ENCODE measurements around the gene PDCD11.

PDCD11 gene

GRCh38 chr10:103473261-103473671 lies 76.8 kb downstream of the PDCD11 start:
- H3K4me1 ChIP-seq (ENCODE audit: insufficient read depth, poor library complexity, severe bottlenecking): no peaks in the 10 kb centered on the region
- no peak for TF ChIP-seq CTCF (IDR thresholded peaks at IDR 0.05; ENCODE audit: poor library complexity, severe bottlenecking)

GRCh38 chr10:103474077-103474476 lies 77.7 kb downstream of the PDCD11 start:
- no peaks in the 10 kb centered on the region for H3K4me1 ChIP-seq (ENCODE audit: insufficient read depth, poor library complexity, severe bottlenecking)
- no peaks in the 10 kb centered on the region for H3K9me3 ChIP-seq (ENCODE audit: severe bottlenecking)
- no peak for ATAC-seq (ENCODE audit: low read depth)
- no peak overlapping the region for H3K4me3 ChIP-seq (ENCODE audit: severe bottlenecking)
- no peaks in the 10 kb centered on the region for H3K36me3 ChIP-seq (ENCODE audit: low read depth)
- DNase-seq (ENCODE audit: low spot score): no peak
- no peak for TF ChIP-seq CTCF (IDR thresholded peaks at IDR 0.05; ENCODE audit: poor library complexity, severe bottlenecking)
- no peaks in the 10 kb centered on the region for H3K27me3 ChIP-seq (ENCODE audit: insufficient read depth, poor library complexity, severe bottlenecking)
- no peak overlapping the region for H3K27ac ChIP-seq (ENCODE audit: poor library complexity, severe bottlenecking)

More at GRCh38 chr10:103473261-103473671, 76.8 kb downstream of the PDCD11 start:
- Histone ChIP-seq H3K27me3 (ENCODE audit: insufficient read depth, poor library complexity, severe bottlenecking) (no peaks in the 10 kb centered on the region), H3K4me3 (ENCODE audit: severe bottlenecking) (no peak overlapping the region), H3K27ac (ENCODE audit: poor library complexity, severe bottlenecking) (no peak overlapping the region), H3K9me3 (ENCODE audit: severe bottlenecking) (no peaks in the 10 kb centered on the region), H3K36me3 (ENCODE audit: low read depth) (no peaks in the 10 kb centered on the region)
- DNase-seq (ENCODE audit: low spot score): no peak
- ATAC-seq (ENCODE audit: low read depth): no peak

GRCh38 chr10:103475437-103475836 lies 79.0 kb downstream of the PDCD11 start:
- no peaks in the 10 kb centered on the region for H3K36me3 ChIP-seq (ENCODE audit: low read depth)
- TF ChIP-seq CTCF (IDR thresholded peaks at IDR 0.05; ENCODE audit: poor library complexity, severe bottlenecking): no peak
- no peak overlapping the region for H3K4me3 ChIP-seq (ENCODE audit: severe bottlenecking)
- no peaks in the 10 kb centered on the region for H3K9me3 ChIP-seq (ENCODE audit: severe bottlenecking)
- no peak for DNase-seq (ENCODE audit: low spot score)
- H3K27ac ChIP-seq (ENCODE audit: poor library complexity, severe bottlenecking): no peak overlapping the region
- ATAC-seq (ENCODE audit: low read depth): no peak
- peaks cover 3% of the 10 kb centered on the region for H3K4me1 ChIP-seq (ENCODE audit: insufficient read depth, poor library complexity, severe bottlenecking)
- no peaks in the 10 kb centered on the region for H3K27me3 ChIP-seq (ENCODE audit: insufficient read depth, poor library complexity, severe bottlenecking)

- ATAC-seq (ENCODE audit: low read depth) (no peak; the same call in 2 of the 3 replicates), DNase-seq (ENCODE audit: low spot score) (no peak)
- no peak overlapping the region for H3K4me3 ChIP-seq (ENCODE audit: severe bottlenecking)
- no peak overlapping the region for H3K27ac ChIP-seq (ENCODE audit: poor library complexity, severe bottlenecking)
- no peak for TF ChIP-seq CTCF (IDR thresholded peaks at IDR 0.05; ENCODE audit: poor library complexity, severe bottlenecking)
- H3K36me3 ChIP-seq (ENCODE audit: low read depth): no peaks in the 10 kb centered on the region
- H3K9me3 ChIP-seq (ENCODE audit: severe bottlenecking): no peaks in the 10 kb centered on the region
- peaks cover 3% of the 10 kb centered on the region for H3K4me1 ChIP-seq (ENCODE audit: insufficient read depth, poor library complexity, severe bottlenecking)
- H3K27me3 ChIP-seq (ENCODE audit: insufficient read depth, poor library complexity, severe bottlenecking): no peaks in the 10 kb centered on the region
These were observed 79.8 kb downstream of the PDCD11 start for GRCh38 chr10:103476046-103476768.

GRCh38 chr10:103478671-103479070 lies 82.2 kb downstream of the PDCD11 start:
- DNase-seq (ENCODE audit: low spot score): no peak
- no peaks in the 10 kb centered on the region for H3K36me3 ChIP-seq (ENCODE audit: low read depth)
- H3K9me3 ChIP-seq (ENCODE audit: severe bottlenecking): no peaks in the 10 kb centered on the region
- peaks cover 3% of the 10 kb centered on the region for H3K4me1 ChIP-seq (ENCODE audit: insufficient read depth, poor library complexity, severe bottlenecking)
- no peak for TF ChIP-seq CTCF (IDR thresholded peaks at IDR 0.05; ENCODE audit: poor library complexity, severe bottlenecking)
- H3K27me3 ChIP-seq (ENCODE audit: insufficient read depth, poor library complexity, severe bottlenecking): no peaks in the 10 kb centered on the region
- no peak for ATAC-seq (ENCODE audit: low read depth)
- H3K4me3 ChIP-seq (ENCODE audit: severe bottlenecking): no peak overlapping the region
- H3K27ac ChIP-seq (ENCODE audit: poor library complexity, severe bottlenecking): no peak overlapping the region

Measured in RWPE2 (cell line).